Stimulated activated CD8-positive, alpha-beta memory T cell treated with anti-CD3 and anti-CD28 coated beads, Interleukin-12 subunit alpha, Interleukin-12 subunit beta, amount 100 ng/mL, for 24 hours (primary cell): Measurements from ENCODE around the gene TMEM123.

Experiments used
- DNase-seq: peaks from one replicate; pipeline ENCODE4 v3.0.0-alpha.2; 2020; ENCODE audit errors: extremely low read depth

The TMEM123 gene

DNA sequence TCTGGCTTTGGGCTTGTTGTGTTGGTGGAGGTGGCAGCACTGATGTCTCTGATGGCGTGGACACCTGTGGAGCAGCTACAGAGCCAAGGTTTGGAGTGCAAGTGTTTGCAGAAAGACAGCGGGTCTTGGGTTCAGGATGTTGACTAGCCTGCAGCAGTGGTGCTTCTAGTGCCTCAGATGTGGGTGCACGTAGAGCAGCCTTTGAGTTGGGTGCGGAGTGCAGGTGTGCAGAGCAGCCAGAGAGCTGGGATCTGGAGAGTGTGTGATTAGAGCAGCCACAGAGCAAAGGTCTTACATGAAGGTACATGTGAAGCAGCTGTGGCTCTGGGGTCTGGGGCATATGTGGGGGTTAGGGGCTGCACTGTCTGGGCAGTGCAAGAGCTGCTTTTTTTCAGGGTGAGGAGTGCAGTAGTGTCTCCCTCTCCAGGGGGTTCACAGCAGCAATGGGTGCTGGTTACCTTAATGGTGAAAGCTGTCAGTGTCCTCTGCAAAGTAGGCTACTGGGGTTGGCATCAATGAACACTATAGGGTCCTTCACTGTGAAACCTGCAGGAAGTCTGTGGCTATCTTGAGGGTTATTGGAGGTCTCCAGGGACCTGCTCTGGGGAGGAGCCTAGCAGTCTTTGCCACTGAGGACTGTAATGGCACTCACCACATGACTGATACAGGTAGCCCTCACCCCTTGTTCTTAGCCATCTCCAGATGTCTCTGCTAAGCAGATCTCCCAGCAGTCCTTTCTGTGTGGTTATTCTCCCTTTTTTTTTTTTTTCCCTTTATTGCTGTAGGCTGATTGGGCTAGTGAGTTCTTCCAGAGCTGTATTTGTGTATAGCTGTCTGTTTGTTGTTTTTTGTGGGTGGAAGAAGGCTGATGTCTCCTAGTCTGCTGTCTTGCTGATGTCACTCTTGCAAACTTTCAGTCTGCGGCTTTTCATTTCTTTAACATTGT, 91.2 kb downstream of the TMEM123 start:
- DNase-seq = no peak

DNA sequence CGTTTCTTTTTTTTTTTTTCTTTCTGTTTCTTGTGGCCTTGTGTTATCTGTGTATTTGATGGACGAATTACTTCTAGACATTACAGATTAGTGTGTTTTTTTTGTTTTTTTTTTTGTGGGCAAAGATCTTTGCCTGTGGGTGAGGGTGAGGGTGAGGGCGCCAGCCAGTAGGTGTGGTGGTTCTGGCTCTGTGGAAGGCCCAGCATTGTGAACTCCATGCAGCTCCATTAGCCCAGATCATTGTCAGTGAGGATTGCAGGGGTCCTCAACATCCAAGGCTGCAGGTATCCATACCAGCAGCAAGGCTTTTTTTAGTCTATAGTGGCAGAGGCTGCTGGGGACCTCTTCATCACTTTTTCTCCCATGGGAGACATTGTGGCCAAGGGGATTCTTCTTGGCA, 91.9 kb downstream of the TMEM123 start:
- DNase-seq = no peak

DNA sequence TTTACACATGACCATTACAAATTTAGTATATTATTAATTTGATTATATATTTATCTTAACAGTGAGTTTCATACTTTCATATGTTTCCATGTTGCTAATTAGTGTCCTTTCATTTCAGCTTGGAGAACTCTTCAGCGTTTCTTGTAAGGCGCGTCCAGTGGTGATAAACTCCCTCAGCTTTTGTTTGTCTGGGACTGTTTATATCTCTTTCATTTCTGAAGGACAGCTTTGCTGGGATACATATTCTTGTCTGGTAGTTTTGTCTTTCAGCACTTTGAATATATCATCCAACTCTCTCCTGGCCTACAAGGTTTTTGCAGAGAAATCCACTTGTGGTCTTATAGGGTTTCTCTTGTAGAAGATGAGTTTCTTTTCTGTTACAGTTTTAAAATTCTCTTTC, 93.2 kb downstream of the TMEM123 start:
- DNase-seq = no peak

DNA sequence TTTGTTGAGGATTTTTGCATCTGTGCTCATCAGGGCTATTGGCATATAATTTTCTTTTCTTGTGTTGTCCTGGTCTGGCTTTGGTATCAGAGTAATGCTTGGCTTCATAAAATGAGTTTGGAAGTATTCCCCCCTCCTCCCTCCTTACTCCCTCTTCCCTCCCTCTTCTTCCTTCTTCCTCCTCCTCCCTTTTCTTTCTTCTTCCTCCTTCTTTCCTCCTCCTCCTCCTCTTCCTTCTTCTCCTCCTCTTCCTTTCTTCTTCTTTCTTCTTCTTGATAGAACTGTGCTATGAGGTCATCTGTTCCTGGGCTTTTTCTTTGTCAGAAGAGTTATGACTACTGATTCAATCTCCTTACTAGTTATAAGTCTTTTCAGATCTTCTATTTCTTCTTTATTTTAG, 95.4 kb downstream of the TMEM123 start:
- DNase-seq = no peak

DNA sequence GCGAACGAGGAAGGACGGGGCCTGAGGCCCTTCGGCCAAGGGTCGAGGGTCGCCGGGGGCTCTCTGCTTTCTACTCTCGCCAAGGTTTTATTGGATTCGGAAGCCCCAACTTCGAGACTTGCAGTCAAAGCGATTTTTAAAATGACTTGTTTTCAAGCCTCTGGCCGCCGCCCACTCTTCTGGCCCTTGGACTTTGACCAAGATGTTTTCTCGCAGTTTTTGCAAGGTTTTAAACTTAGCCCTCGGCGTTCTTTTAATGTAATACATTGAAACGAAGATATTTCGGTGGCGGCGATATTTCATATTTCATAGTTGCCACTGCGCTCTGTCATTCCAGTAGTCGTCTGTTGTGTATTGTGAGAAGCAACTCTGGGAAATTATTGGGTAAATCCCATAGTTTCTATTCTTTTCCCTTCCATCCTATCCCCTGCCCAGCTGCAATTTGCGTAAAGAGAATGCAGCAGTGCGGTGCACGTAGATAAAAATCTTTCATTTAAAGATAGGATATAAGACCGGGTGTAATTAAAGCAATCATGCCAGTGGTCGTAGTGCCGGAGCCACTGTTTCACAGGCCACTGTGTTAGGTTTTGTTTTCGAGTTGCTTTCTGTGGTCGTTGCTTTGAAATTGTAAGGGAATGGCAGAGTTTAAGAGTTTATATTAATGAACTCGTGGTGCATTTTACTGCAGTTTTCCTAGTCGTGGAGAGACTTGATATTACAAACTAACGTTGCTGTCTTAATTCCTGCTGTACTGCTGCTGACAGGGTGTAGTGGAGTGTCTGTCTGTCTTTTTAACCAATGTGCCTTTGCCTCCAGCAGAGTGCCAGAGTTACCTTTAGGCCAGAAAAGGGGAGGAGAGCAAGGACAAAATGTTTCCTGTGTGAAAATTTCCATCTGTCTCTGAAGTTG, 104.8 kb downstream of the TMEM123 start:
- DNase-seq = no peak

DNA sequence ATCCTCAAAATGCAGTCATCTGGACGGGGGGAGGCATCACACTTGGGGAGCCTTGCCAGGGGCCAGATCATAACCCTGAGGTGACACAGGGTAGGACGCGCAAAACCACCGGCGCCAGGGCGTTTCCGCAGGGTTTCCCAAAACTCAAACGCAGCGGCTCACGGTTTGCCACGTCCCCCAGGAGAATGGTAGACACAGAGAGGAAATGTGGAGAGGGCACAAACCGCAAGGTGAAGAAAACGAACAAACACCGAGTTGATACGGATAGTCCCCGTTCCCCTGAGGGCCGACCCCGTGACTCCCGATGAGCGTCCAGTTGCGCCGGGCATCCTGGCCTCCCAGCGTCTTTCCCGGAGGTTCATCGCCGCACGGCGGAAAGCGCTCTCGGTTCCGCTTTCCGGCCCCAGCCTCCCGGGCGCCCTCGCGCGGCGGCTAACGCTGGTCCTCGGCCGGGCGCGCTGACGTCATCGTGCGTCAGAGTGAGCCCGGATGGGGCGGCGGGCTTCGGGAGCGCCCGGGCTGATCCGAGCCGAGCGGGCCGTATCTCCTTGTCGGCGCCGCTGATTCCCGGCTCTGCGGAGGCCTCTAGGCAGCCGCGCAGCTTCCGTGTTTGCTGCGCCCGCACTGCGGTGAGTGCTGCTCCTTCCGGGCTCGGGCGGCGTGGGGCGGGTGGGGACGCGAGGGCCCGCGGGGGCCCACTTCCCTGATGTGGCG, 105.7 kb downstream of the TMEM123 start, which contains the start of gene BIRC2:
TSS of gene BIRC2 (plus strand) at position 467 of the 714 bp plus-strand sequence. CDS start 2,641 bp downstream, outside the sequence.
- DNase-seq = peak; percentile 91

DNA sequence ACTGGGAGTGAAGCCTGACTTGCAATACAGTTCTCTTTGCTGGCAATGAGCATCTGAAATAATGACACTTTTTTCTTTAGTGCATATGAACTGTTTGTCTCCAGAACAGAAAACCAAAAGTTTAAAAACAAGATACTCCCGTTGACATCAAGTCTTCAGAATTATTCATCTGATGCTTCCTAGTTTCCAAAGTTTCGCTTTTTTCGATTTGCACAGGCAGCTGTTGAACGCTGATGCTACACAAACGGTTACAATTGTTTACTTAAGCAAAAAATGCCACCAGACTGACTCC, 106.2 kb downstream of the TMEM123 start:
- no peak for DNase-seq
